SK-N-SH treated with all-trans-retinoic acid at 6 μM for 48 hours (cell line): ENCODE data around the gene IGFN1.

ENCODE experiments used
- ATAC-seq: fragments of 200-7000 bp; cut with Tn5 transposase; 3 replicates; pipeline ENCODE4 v1.9.1; 2020; ENCODE audit warnings: mild to moderate bottlenecking, moderate library complexity
- ARNTL ChIP-seq: fragments of 450-650 bp; formaldehyde crosslinking; IDR thresholded peaks from 2 replicates; pipeline ENCODE4 v1.5.0; 2020; ENCODE audit warnings: low read depth, mild to moderate bottlenecking, moderate library complexity, borderline replicate concordance
- BACH2 ChIP-seq: fragments of 250-450 bp; sonication (Bioruptor Pico); IDR thresholded peaks from 2 replicates; pipeline ENCODE4 v1.9.0; 2021; ENCODE audit warnings: mild to moderate bottlenecking, borderline replicate concordance
- CSRNP3 ChIP-seq: fragments of 250-450 bp; sonication (Bioruptor Pico); IDR thresholded peaks from 2 replicates; pipeline ENCODE4 v1.5.1; 2021; ENCODE audit warnings: mild to moderate bottlenecking, moderate library complexity
- ESRRG ChIP-seq: fragments of 250-450 bp; sonication (Bioruptor Pico); IDR thresholded peaks from 2 replicates; pipeline ENCODE4 v1.6.1; 2021; ENCODE audit warnings: mild to moderate bottlenecking
- GLIS3 ChIP-seq: fragments of 250-450 bp; sonication (Bioruptor Pico); IDR thresholded peaks from 2 replicates; pipeline ENCODE4 v1.5.0; 2020; ENCODE audit warnings: mild to moderate bottlenecking, moderate library complexity
- ISL1 ChIP-seq: fragments of 250-450 bp; sonication (Bioruptor Pico); IDR thresholded peaks from 2 replicates; pipeline ENCODE4 v2.1.2; 2022; ENCODE audit warnings: mild to moderate bottlenecking, moderate library complexity
- OSR1 ChIP-seq: fragments of 250-450 bp; sonication (Bioruptor Pico); IDR thresholded peaks from 2 replicates; pipeline ENCODE4 v1.8.0; 2022; ENCODE audit warnings: moderate library complexity, mild to moderate bottlenecking, inconsistent platforms
- PPARA ChIP-seq: fragments of 250-450 bp; sonication (Bioruptor Pico); IDR thresholded peaks from 2 replicates; pipeline ENCODE4 v1.5.0; 2020; ENCODE audit warnings: mild to moderate bottlenecking, borderline replicate concordance
- SNAI2 ChIP-seq: fragments of 250-450 bp; sonication (Bioruptor Pico); IDR thresholded peaks from 2 replicates; pipeline ENCODE4 v1.5.0; 2020; ENCODE audit warnings: mild to moderate bottlenecking, moderate library complexity
- TCF4 ChIP-seq: fragments of 250-450 bp; sonication (Bioruptor Pico); IDR thresholded peaks from 2 replicates; pipeline ENCODE4 v1.8.0; 2021; ENCODE audit warnings: mild to moderate bottlenecking, moderate library complexity, borderline replicate concordance
- TOX ChIP-seq: fragments of 250-450 bp; sonication (Bioruptor Pico); IDR thresholded peaks from 2 replicates; pipeline ENCODE4 v1.8.0; 2021; ENCODE audit warnings: mild to moderate bottlenecking, moderate library complexity, borderline replicate concordance
- ZC3H10 ChIP-seq: fragments of 250-450 bp; sonication (Bioruptor Pico); IDR thresholded peaks from 2 replicates; pipeline ENCODE4 v1.5.1; 2021; ENCODE audit warnings: mild to moderate bottlenecking, moderate library complexity
- ZFP3 ChIP-seq: fragments of 250-450 bp; sonication (Bioruptor Pico); IDR thresholded peaks from 2 replicates; pipeline ENCODE4 v1.5.0; 2020; ENCODE audit warnings: mild to moderate bottlenecking, moderate library complexity
- ZFP30 ChIP-seq: fragments of 450-650 bp; formaldehyde crosslinking; IDR thresholded peaks from 2 replicates; pipeline ENCODE4 v1.5.0; 2022; ENCODE audit warnings: mild to moderate bottlenecking, moderate library complexity
- ZNF565 ChIP-seq: fragments of 450-650 bp; formaldehyde crosslinking; conservative IDR thresholded peaks from 2 replicates; pipeline ENCODE4 v1.5.0; 2020; ENCODE audit warnings: low read depth, mild to moderate bottlenecking, moderate library complexity
- ZNF70 ChIP-seq: fragments of 450-650 bp; formaldehyde crosslinking; IDR thresholded peaks from 2 replicates; pipeline ENCODE4 v1.5.0; 2020; ENCODE audit warnings: mild to moderate bottlenecking, moderate library complexity
- ZNF8 ChIP-seq: fragments of 450-650 bp; formaldehyde crosslinking; IDR thresholded peaks from 2 replicates; pipeline ENCODE4 v1.5.0; 2020; ENCODE audit warnings: mild to moderate bottlenecking, moderate library complexity
- TF ChIP-seq, protein P1 (sequence below): fragments of 250-450 bp; sonication (Bioruptor Pico); IDR thresholded peaks from 2 replicates; pipeline ENCODE4 v1.5.0; 2020; ENCODE audit warnings: mild to moderate bottlenecking, moderate library complexity
- TF ChIP-seq, protein P2 (sequence below): fragments of 250-450 bp; sonication (Bioruptor Pico); IDR thresholded peaks from 2 replicates; pipeline ENCODE4 v1.8.0; 2020; ENCODE audit warnings: mild to moderate bottlenecking, moderate library complexity, borderline replicate concordance
- TF ChIP-seq, protein P3 (sequence below): fragments of 250-450 bp; sonication (Bioruptor Pico); IDR thresholded peaks from 2 replicates; pipeline ENCODE4 v1.5.1; 2020; ENCODE audit warnings: low read depth, mild to moderate bottlenecking, moderate library complexity

Gene IGFN1

DNA sequence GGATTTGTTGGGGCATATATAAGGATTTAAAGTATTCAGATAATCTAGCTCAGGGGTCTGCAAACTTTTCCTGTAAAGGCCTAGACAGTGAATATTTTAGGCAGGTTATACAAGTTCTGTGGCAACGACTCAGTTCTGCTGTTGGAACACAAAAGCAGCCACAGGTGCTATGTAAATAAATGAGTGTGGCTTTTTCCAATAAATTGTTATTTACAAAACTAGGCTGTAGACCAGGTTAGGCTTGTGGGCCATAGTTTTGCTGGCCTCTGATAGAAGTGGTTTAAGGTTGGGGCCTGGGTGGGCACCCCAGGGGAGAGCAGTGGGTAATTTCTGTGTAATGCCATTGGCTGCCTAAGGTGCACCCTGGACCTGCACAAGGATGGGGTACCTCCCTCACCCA is 16.9 kb upstream of the IGFN1 start:
- ATAC-seq: no peak
- TF ChIP-seq, protein P1, sequence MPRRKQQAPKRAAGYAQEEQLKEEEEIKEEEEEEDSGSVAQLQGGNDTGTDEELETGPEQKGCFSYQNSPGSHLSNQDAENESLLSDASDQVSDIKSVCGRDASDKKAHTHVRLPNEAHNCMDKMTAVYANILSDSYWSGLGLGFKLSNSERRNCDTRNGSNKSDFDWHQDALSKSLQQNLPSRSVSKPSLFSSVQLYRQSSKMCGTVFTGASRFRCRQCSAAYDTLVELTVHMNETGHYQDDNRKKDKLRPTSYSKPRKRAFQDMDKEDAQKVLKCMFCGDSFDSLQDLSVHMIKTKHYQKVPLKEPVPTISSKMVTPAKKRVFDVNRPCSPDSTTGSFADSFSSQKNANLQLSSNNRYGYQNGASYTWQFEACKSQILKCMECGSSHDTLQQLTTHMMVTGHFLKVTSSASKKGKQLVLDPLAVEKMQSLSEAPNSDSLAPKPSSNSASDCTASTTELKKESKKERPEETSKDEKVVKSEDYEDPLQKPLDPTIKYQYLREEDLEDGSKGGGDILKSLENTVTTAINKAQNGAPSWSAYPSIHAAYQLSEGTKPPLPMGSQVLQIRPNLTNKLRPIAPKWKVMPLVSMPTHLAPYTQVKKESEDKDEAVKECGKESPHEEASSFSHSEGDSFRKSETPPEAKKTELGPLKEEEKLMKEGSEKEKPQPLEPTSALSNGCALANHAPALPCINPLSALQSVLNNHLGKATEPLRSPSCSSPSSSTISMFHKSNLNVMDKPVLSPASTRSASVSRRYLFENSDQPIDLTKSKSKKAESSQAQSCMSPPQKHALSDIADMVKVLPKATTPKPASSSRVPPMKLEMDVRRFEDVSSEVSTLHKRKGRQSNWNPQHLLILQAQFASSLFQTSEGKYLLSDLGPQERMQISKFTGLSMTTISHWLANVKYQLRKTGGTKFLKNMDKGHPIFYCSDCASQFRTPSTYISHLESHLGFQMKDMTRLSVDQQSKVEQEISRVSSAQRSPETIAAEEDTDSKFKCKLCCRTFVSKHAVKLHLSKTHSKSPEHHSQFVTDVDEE (CRISPR knock-in tag): no peak
- no peak for TF ChIP-seq PPARA
- no peak for TF ChIP-seq ZFP3 (CRISPR knock-in tag)
- TF ChIP-seq ARNTL: no peak
- no peak for TF ChIP-seq OSR1 (CRISPR knock-in tag)
- no peak for TF ChIP-seq BACH2 (CRISPR knock-in tag)
- no peak for TF ChIP-seq GLIS3 (CRISPR knock-in tag)
- no peak for TF ChIP-seq ZNF565 (CRISPR knock-in tag)

DNA sequence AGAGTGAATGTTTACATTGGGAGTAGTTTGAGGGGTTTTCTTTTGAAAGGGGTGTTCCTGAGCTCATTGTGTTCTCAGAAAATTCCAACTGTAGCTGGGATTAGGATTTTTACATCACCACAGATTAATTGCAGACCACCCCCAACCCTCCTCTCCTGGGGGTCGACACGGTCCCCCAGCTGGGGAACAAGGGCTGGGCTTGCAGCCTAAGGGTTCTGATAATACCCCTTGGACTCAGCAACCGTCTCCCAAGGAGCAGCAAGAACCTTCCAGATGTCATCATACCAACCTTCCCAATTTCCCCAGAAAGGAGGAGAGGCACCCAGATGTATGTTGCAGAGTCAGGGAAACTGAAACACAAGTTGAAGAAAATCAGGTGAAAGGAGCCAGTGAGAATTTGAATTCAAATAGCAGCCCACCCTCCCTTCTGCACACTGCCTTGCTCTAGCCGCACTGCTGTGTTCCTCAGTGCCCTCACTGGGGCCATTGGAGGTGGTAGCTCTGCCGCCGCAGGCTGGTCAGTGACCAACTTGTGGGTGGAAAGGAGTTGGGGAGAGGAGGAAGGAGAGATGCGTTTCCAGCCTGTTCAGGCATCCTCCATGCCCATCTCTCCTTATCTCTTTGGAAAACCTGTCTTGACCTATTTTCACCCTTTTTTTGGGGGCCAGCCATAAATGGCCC is 14.7 kb upstream of the IGFN1 start:
- TF ChIP-seq ZNF8 (no peak), GLIS3 (CRISPR knock-in tag) (no peak), CSRNP3 (CRISPR knock-in tag) (no peak), ISL1 (CRISPR knock-in tag) (no peak), ZFP30 (no peak), ZNF70 (CRISPR knock-in tag) (no peak), ZNF565 (CRISPR knock-in tag) (no peak), ZFP3 (CRISPR knock-in tag) (no peak), SNAI2 (CRISPR knock-in tag) (no peak), BACH2 (CRISPR knock-in tag) (no peak), ESRRG (CRISPR knock-in tag) (no peak), TCF4 (CRISPR knock-in tag) (no peak), ZC3H10 (CRISPR knock-in tag) (no peak)
- TF ChIP-seq, protein P2, sequence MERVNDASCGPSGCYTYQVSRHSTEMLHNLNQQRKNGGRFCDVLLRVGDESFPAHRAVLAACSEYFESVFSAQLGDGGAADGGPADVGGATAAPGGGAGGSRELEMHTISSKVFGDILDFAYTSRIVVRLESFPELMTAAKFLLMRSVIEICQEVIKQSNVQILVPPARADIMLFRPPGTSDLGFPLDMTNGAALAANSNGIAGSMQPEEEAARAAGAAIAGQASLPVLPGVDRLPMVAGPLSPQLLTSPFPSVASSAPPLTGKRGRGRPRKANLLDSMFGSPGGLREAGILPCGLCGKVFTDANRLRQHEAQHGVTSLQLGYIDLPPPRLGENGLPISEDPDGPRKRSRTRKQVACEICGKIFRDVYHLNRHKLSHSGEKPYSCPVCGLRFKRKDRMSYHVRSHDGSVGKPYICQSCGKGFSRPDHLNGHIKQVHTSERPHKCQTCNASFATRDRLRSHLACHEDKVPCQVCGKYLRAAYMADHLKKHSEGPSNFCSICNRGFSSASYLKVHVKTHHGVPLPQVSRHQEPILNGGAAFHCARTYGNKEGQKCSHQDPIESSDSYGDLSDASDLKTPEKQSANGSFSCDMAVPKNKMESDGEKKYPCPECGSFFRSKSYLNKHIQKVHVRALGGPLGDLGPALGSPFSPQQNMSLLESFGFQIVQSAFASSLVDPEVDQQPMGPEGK (CRISPR knock-in tag): no peak
- TF ChIP-seq, protein P3, sequence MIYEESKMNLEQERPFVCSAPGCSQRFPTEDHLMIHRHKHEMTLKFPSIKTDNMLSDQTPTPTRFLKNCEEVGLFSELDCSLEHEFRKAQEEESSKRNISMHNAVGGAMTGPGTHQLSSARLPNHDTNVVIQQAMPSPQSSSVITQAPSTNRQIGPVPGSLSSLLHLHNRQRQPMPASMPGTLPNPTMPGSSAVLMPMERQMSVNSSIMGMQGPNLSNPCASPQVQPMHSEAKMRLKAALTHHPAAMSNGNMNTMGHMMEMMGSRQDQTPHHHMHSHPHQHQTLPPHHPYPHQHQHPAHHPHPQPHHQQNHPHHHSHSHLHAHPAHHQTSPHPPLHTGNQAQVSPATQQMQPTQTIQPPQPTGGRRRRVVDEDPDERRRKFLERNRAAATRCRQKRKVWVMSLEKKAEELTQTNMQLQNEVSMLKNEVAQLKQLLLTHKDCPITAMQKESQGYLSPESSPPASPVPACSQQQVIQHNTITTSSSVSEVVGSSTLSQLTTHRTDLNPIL (CRISPR knock-in tag): no peak
- TF ChIP-seq, protein P1 (CRISPR knock-in tag): no peak
- ATAC-seq: no peak

- TF ChIP-seq CSRNP3 (CRISPR knock-in tag) (no peak), TOX (no peak)
- TF ChIP-seq, protein P1 (CRISPR knock-in tag): no peak
- TF ChIP-seq, all 23 proteins: peak for 0
- no peak; the same call in none of the 3 replicates for ATAC-seq
Measured at GRCh38 chr1:201176940-201177339, 13.7 kb upstream of the IGFN1 start.
